ENCODE results near the gene FIGN. TPM values are rescaled to one million over a fixed set of nuclear protein-coding genes. Genes with fewer than 3 reads are reported as not detected.
A peak's percentile ranks its signal among the peaks of the same experiment; 100 is the strongest.

Gene FIGN
- total RNA-seq, 1 donor from 2014 or later = 41.1 TPM

GRCh38 chr2:163682695-163683094, 53.1 kb downstream of the FIGN start:
- Histone ChIP-seq H3K27me3 (no peaks in the 10 kb centered on the region), H2AFZ (replicated peaks) (no peak overlapping the region), H3K4me1 (peaks cover 45% of the 10 kb centered on the region), H3F3A (ENCODE audit: low read depth) (peaks cover 6% of the 10 kb centered on the region), H3K4me2 (peak overlapping the region; percentile 31), H3K27ac (peak overlapping the region; percentile 23), H3K36me3 (no peaks in the 10 kb centered on the region), H3K9me3 (ENCODE audit: low read depth) (no peaks in the 10 kb centered on the region), H4K20me1 (ENCODE audit: low read depth) (peaks cover 24% of the 10 kb centered on the region), H3K79me2 (ENCODE audit: low read depth) (peaks cover 98% of the 10 kb centered on the region), H3K4me3 (no peak overlapping the region), H3K9ac (no peak overlapping the region)
- Mint-ChIP-seq H3K27me3 (ENCODE audit: insufficient read depth, low read depth) (no peaks in the 10 kb centered on the region), H3K27ac (no peak overlapping the region), H3K9me3 (no peaks in the 10 kb centered on the region), H3K4me1 (peaks cover 18% of the 10 kb centered on the region), H3K4me3 (no peak overlapping the region), H3K36me3 (peaks cover 16% of the 10 kb centered on the region)
- DNase-seq (ENCODE audit: low spot score) = no peak
- TF ChIP-seq CTCF (IDR thresholded peaks at IDR 0.05) = peak; percentile 27
- no peak for TF ChIP-seq EZH2 (IDR thresholded peaks at IDR 0.05)
- no peak for TF ChIP-seq EZH2phosphoT487 (IDR thresholded peaks at IDR 0.05)

DNA sequence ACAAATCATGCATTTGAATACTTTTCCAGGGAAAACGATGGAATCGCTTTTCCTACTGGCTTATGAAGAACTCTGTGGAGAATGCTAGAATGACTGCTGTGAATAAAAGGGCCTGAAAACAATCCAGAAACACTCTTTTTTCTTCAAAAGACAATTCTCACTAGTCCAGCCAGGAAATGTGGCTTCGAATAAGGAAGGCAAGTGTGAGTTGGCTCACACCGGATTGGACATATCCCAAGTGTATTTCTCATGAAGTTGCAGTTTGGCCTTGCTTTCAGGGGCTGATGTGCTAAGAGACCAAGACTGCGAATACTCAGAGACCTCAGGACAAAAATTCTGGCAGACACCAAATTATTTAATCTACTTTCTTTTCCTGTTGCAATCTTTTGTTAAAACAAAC, 54.1 kb downstream of the FIGN start:
- peaks cover 35% of the 10 kb centered on the region for H3K4me1 ChIP-seq
- peaks cover 16% of the 10 kb centered on the region for H3K36me3 Mint-ChIP-seq
- no peak overlapping the region for H2AFZ ChIP-seq (replicated peaks)
- no peaks in the 10 kb centered on the region for H3K27me3 Mint-ChIP-seq (ENCODE audit: insufficient read depth, low read depth)
- no peak overlapping the region for H3K4me3 Mint-ChIP-seq
- H3K4me1 Mint-ChIP-seq = peaks cover 18% of the 10 kb centered on the region
- no peaks in the 10 kb centered on the region for H3K9me3 ChIP-seq (ENCODE audit: low read depth)
- no peaks in the 10 kb centered on the region for H3K9me3 Mint-ChIP-seq
- H3K9ac ChIP-seq = no peak overlapping the region
- H3K27me3 ChIP-seq = no peaks in the 10 kb centered on the region
- peak overlapping the region; percentile 16 for H3K4me2 ChIP-seq
- H4K20me1 ChIP-seq (ENCODE audit: low read depth) = peaks cover 24% of the 10 kb centered on the region
- peaks cover 6% of the 10 kb centered on the region for H3F3A ChIP-seq (ENCODE audit: low read depth)
- TF ChIP-seq EZH2 (IDR thresholded peaks at IDR 0.05) = no peak
- TF ChIP-seq CTCF (IDR thresholded peaks at IDR 0.05) = no peak
- TF ChIP-seq EZH2phosphoT487 (IDR thresholded peaks at IDR 0.05) = no peak
- no peaks in the 10 kb centered on the region for H3K36me3 ChIP-seq
- no peak for DNase-seq (ENCODE audit: low spot score)
- H3K79me2 ChIP-seq (ENCODE audit: low read depth) = peaks cover 98% of the 10 kb centered on the region
- no peak overlapping the region for H3K27ac Mint-ChIP-seq
- peak overlapping the region; percentile 20 for H3K27ac ChIP-seq
- no peak overlapping the region for H3K4me3 ChIP-seq

DNA sequence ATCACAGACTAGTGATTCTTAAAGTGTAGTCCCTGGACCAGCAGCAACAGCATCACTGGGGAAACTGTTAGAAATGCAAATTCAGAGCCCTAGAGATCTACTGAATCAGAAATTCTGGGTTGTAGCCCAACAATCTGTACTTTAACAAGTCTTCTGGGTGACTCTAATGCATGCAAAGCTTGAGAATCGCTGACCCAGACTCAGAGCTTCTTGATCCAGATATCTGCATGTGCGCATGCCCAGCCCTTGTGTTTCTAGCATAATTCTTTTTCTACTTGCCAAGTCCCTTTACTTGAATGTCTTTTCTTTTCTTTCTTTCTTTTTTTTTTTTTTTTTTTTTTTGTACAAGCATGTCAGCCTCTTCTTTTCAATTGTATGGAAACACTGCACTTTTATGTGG, 60.4 kb downstream of the FIGN start:
- no peak overlapping the region for H3K27ac Mint-ChIP-seq

More for the DNA sequence above, 60.4 kb downstream of the FIGN start:
- H3K36me3 ChIP-seq = no peaks in the 10 kb centered on the region
- H3K79me2 ChIP-seq (ENCODE audit: low read depth) = peaks cover 82% of the 10 kb centered on the region
- no peaks in the 10 kb centered on the region for H4K20me1 ChIP-seq (ENCODE audit: low read depth)
- peaks cover 6% of the 10 kb centered on the region for H3K4me1 Mint-ChIP-seq
- no peaks in the 10 kb centered on the region for H3F3A ChIP-seq (ENCODE audit: low read depth)
- DNase-seq (ENCODE audit: low spot score) = no peak
- no peak overlapping the region for H3K4me3 ChIP-seq
- no peaks in the 10 kb centered on the region for H3K9me3 Mint-ChIP-seq
- no peak for TF ChIP-seq CTCF (IDR thresholded peaks at IDR 0.05)
- no peak for TF ChIP-seq EZH2 (IDR thresholded peaks at IDR 0.05)
- no peak for TF ChIP-seq EZH2phosphoT487 (IDR thresholded peaks at IDR 0.05)
- no peak overlapping the region for H3K27ac ChIP-seq
- peaks cover 11% of the 10 kb centered on the region for H3K36me3 Mint-ChIP-seq
- H3K4me3 Mint-ChIP-seq = no peak overlapping the region
- H3K27me3 ChIP-seq = no peaks in the 10 kb centered on the region
- H2AFZ ChIP-seq (replicated peaks) = no peak overlapping the region
- no peak overlapping the region for H3K4me2 ChIP-seq
- H3K9me3 ChIP-seq (ENCODE audit: low read depth) = no peaks in the 10 kb centered on the region
- no peak overlapping the region for H3K9ac ChIP-seq
- no peaks in the 10 kb centered on the region for H3K27me3 Mint-ChIP-seq (ENCODE audit: insufficient read depth, low read depth)
- peaks cover 18% of the 10 kb centered on the region for H3K4me1 ChIP-seq

Measured in neural progenitor cell (in vitro differentiated cells).